GM10266 (cell line): Measurements from ENCODE around the gene SOX13.

Experiments used
- DNase-seq: peaks from one replicate; pipeline ENCODE4 v3.0.0; 2012; ENCODE audit errors: extremely low spot score
- CTCF ChIP-seq: IDR thresholded peaks from 2 replicates; pipeline ENCODE4 v1.5.1; 2012; ENCODE audit warnings: mild to moderate bottlenecking, low read depth; ENCODE audit not compliant: control insufficient read depth, insufficient read depth; ENCODE audit errors: missing control alignments

SOX13 gene

GRCh38 chr1:204127597-204128242, 54.8 kb downstream of the SOX13 start:
- peak; percentile 52 for TF ChIP-seq CTCF
- peak; percentile 51 for DNase-seq

DNA sequence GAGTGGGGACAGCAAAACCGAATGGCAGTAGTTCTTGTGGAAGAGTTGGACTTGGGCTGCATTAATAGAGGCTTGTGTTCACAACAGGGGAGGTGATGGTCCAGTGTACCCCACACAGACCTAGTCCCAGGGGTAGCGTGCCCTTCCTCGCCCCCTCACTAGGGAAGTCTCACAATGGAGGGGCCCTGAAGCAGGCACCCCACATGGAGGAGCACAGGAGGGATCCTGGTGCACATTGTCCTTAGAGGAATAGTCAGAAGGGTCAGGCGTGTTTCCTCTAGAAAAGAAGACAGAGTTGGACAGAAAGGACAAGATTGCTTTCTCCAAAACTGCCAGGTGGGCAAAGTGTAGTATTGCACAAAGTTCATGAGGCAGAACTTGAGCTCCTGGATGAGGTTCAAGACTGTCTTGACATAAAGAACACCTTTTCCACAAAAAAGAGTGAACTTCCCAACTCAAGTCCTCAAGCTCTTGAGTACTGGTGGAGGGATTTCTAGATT, 55.6 kb downstream of the SOX13 start:
- DNase-seq: no peak
- no peak for TF ChIP-seq CTCF

DNA sequence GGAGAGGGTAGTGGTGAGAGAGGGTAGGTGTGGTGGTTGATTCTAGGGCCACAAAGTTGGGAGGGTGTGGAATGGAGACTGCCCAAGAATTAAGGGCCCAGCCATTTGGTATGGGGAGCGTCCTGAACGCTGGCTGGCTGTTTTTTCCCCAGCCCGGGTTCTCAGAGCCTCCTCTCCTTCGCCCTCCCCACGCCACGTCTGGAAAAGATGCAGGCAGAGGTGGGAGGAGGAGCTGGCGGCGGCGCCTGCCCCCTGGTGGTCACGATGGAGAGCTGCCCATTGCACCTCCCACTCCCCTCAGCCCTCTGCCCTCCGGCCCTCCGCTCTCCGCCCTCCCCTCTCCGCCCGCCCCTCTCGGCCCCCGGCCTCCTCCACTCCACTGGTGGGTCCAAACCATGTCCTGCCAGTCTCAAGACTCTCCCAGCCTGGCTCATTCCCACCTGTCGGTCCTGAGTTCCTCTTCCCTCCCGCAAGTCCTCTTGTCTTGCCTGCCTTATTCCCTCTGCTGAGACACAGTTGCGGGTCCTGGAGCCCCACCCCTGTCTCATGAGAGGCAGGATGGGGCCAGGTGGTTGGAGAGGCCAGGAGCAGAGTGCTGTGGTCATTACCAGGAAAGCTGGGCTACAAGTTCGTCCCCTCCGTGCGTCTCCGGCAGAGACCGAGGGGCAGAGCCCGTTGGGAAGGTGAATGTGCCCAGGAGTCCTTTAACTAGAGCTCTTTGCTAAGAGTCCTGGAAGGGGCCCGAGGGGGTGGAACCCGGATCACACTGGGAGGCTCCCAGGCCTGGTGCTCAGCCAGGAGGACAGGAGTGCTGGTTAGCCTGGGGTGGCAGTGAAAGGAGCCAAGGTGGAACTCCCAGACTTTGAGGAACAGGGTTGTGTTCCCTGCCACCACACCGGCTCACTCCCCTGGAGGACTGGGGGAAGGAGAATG, 56.3 kb downstream of the SOX13 start:
- DNase-seq: peak; percentile 87
- TF ChIP-seq CTCF: peak; percentile 83

DNA sequence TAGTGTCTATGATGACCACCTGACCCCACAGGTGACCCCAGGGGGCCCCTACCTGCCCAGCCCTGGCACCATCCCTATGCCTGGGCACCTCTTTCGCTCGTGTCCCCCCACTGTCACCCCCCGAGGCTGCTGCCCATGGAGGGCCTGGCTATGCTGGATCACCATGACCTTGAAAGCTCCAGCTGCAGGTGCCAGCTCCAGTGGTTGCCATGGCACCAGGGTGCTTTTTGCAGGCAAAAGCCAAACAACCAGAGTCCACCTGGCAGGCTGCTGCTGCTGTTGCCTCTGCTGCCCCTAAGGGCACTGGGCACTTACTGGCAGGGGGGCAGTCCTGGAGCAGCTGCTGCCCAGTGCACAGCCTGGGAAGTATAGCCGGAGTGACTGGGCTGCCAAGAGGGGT, 57.3 kb downstream of the SOX13 start:
- TF ChIP-seq CTCF: no peak
- DNase-seq: no peak

DNA sequence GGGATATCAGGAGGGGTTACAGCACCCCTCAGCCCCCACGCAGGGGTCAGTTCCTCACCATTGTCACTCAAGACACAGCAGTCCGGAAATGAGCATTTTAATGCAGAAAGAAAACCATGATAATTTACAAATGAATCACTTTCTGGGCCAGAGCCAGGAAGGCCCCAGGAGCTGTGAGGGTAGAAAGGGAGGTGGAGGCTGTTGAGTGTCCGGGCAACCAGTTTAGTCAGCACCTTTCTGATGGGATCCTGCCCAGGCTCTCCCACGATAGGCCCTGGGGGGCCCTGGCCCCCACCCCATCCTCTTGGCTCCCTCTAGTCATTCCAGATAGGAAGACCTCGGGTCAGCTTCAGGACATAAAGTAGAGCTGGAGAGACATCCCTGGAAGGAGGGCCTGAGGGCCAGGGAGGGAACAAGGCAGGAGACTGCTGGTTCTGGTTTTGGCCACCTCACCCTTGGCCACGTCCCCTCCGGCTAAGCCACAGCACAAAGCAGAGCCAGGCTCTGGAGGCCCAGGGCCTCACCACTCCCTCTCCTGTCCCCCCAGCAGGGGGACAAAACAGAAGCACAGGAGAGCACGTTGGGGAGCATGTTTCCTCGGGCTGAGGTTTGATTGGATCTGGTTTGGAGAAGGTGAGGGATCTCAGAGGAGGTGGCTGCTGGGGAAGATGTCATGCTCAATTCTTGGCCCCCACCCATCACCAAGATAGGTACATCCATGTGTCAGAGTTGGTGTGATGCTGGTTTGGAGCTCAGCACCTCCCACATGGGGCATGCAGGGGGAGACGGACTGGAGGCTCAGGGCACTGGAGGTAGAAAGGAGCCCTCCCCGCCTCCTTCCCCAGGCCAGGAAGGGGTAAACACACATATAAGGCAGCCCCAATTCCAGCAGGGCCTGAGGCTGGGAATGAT, 58.3 kb downstream of the SOX13 start:
- DNase-seq: no peak

DNA sequence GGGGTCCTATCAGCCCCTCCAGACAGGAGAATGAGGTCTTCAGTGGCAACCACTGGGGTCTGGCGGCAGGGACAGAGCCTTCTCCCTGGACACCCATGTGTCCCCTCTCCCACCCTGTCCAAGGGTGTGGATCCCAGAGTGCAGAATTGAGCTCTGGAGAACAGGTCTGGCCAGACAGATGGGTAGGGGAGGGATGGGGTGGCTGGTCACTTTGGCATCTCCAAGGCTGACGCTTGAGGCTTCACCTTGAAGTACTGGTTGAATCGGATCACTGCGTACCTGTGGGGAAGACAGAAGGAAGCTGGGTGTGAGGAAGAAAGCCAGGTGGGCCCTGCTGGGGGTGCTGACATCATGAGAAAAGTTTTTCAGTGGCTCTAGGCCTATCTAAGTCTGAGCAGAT, 59.1 kb downstream of the SOX13 start:
- no peak for DNase-seq
- no peak for TF ChIP-seq CTCF

More for the DNA sequence above, 58.3 kb downstream of the SOX13 start:
- no peak for TF ChIP-seq CTCF
